K562 (cell line): ENCODE measurements around the gene RIC8B. TPM values are rescaled to one million over a fixed set of nuclear protein-coding genes. Genes with fewer than 3 reads are reported as not detected.

Experiments
- ARID3A ChIP-seq: IDR thresholded peaks from 2 replicates; pipeline ENCODE4 v1.6.1; 2012; ENCODE audit warnings: low read depth, low read length, improper control_type of control experiment, borderline replicate concordance
- BHLHE40 ChIP-seq: IDR thresholded peaks from 2 replicates; pipeline ENCODE4 v1.6.1; 2011; ENCODE audit warnings: low read length, improper control_type of control experiment
- DACH1 ChIP-seq: fragments of 450-650 bp; IDR thresholded peaks from 2 replicates; pipeline ENCODE4 v1.6.1; 2018; ENCODE audit not compliant: partially characterized antibody
- ESRRB ChIP-seq: fragments of 250-450 bp; sonication (Bioruptor Pico); IDR thresholded peaks from 2 replicates; pipeline ENCODE4 v1.5.0; 2020; ENCODE audit warnings: mild to moderate bottlenecking, moderate library complexity, borderline replicate concordance
- ETS2 ChIP-seq: IDR thresholded peaks from 2 replicates; pipeline ENCODE4 v1.6.1; 2016; ENCODE audit warnings: borderline replicate concordance, missing genetic modification characterization, mild to moderate bottlenecking, moderate library complexity, missing compliant biosample characterization; ENCODE audit not compliant: poor library complexity, severe bottlenecking
- FOXJ3 ChIP-seq: sonication (generic); formaldehyde crosslinking; IDR thresholded peaks from 2 replicates; pipeline ENCODE4 v1.4.0; 2020; ENCODE audit warnings: mild to moderate bottlenecking, missing genetic modification reagents
- GTF3C2 ChIP-seq: IDR thresholded peaks from 3 replicates; pipeline ENCODE4 v1.6.1; 2011; ENCODE audit warnings: borderline replicate concordance, mild to moderate bottlenecking, moderate library complexity; ENCODE audit not compliant: insufficient read length; ENCODE audit errors: extremely low read depth
- LEF1 ChIP-seq: fragments of 450-650 bp; IDR thresholded peaks from 2 replicates; pipeline ENCODE4 v1.6.1; 2016; ENCODE audit warnings: mild to moderate bottlenecking
- MEF2A ChIP-seq: IDR thresholded peaks from 2 replicates; pipeline ENCODE4 v1.6.1; 2011; ENCODE audit warnings: low read depth, mild to moderate bottlenecking, low read length, moderate library complexity; ENCODE audit not compliant: control insufficient read depth
- MEIS2 ChIP-seq: fragments of 450-650 bp; IDR thresholded peaks from 2 replicates; pipeline ENCODE4 v1.6.1; 2014; ENCODE audit warnings: mild to moderate bottlenecking; ENCODE audit not compliant: partially characterized antibody
- MYC ChIP-seq, 2 experiments: fragments of 250-450 bp in 1 of 2; sonication (Bioruptor Pico) in 1 of 2; IDR thresholded peaks; 2 replicates each; pipeline versions ENCODE4 v1.5.1 to v1.6.1; 2012 to 2021; ENCODE audit warnings: low read depth in 2 of 2, borderline replicate concordance in 1 of 2, improper control_type of control experiment in 1 of 2, low read length in 1 of 2, mild to moderate bottlenecking in 1 of 2, moderate library complexity in 1 of 2
- NCOA6 ChIP-seq: fragments of 450-650 bp; IDR thresholded peaks from 2 replicates; pipeline ENCODE4 v1.6.1; 2017; ENCODE audit warnings: mild to moderate bottlenecking
- NFIC ChIP-seq: fragments of 450-650 bp; IDR thresholded peaks from 2 replicates; pipeline ENCODE4 v1.6.1; 2017; ENCODE audit warnings: mild to moderate bottlenecking, inconsistent platforms
- NR1H2 ChIP-seq: sonication (generic); formaldehyde crosslinking; IDR thresholded peaks from 2 replicates; pipeline ENCODE4 v1.4.0; 2020; ENCODE audit warnings: mild to moderate bottlenecking, missing genetic modification reagents
- NR2C2 ChIP-seq, 2 experiments: fragments of 200-800 bp in 1 of 2; sonication (Bioruptor generic) in 1 of 2; sonication (generic) in 1 of 2; formaldehyde crosslinking in 1 of 2; IDR thresholded peaks; 2 replicates each; pipeline versions ENCODE4 v1.6.1 to v1.8.0; 2016 to 2022; ENCODE audit warnings: mild to moderate bottlenecking in 1 of 2, missing compliant biosample characterization in 1 of 2, missing genetic modification characterization in 1 of 2, missing genetic modification reagents in 1 of 2
- RBBP5 ChIP-seq: fragments of 200-600 bp; sonication (generic); IDR thresholded peaks from 2 replicates; pipeline ENCODE4 v1.6.1; 2012; ENCODE audit warnings: borderline replicate concordance, mild to moderate bottlenecking, low read length, control low read depth, inconsistent platforms; ENCODE audit not compliant: insufficient read depth, poor library complexity, severe bottlenecking
- SIN3A ChIP-seq, 2 experiments: fragments of 150-350 bp in 1 of 2; IDR thresholded peaks; 2 replicates each; pipeline ENCODE4 v1.6.1; 2011 to 2016; ENCODE audit warnings: borderline replicate concordance in 2 of 2, low read depth in 2 of 2, low read length in 2 of 2, mild to moderate bottlenecking in 2 of 2, moderate library complexity in 2 of 2; ENCODE audit not compliant: control insufficient read depth in 1 of 2
- SMARCE1 ChIP-seq: fragments of 450-650 bp; IDR thresholded peaks from 2 replicates; pipeline ENCODE4 v1.7.1; 2016; ENCODE audit warnings: mild to moderate bottlenecking
- XRCC4 ChIP-seq: IDR thresholded peaks from one replicate; pipeline ENCODE4 v1.6.1; 2011; ENCODE audit not compliant: insufficient read depth, insufficient read length; ENCODE audit errors: extremely low read depth
- ZNF184 ChIP-seq: sonication (generic); formaldehyde crosslinking; IDR thresholded peaks from 2 replicates; pipeline ENCODE4 v1.5.0; 2020; ENCODE audit warnings: missing genetic modification reagents
- ZNF444 ChIP-seq: fragments of 250-450 bp; sonication (Bioruptor Pico); IDR thresholded peaks from 2 replicates; pipeline ENCODE4 v1.4.0; 2020; ENCODE audit warnings: mild to moderate bottlenecking, moderate library complexity
- ZNF57 ChIP-seq: fragments of 450-650 bp; formaldehyde crosslinking; IDR thresholded peaks from 2 replicates; pipeline ENCODE4 v1.4.0; 2020; ENCODE audit warnings: mild to moderate bottlenecking, moderate library complexity
- ZNF717 ChIP-seq: fragments of 250-450 bp; sonication (Bioruptor Pico); IDR thresholded peaks from 2 replicates; pipeline ENCODE4 v1.5.0; 2021
- polyA plus RNA-seq, 8 experiments: library from polyadenylated mRNA; depleted of rRNA in 4 of 8; stranded (reverse) in 5 of 8; unstranded in 3 of 8; fragments of >200 nt; fragmentation: Nextera tagmentation in 2 of 8; fragmentation: Illumina TruSeq in 1 of 8; extraction: Ambion mirVana in 2 of 8; extraction: Trizol in 1 of 8; gene quantifications; 2 replicates each; pipeline versions ENCODE4 v1.2.1 to v1.2.3, GENCODE V29; 2011 to 2014; ENCODE audit warnings: inconsistent platforms in 1 of 8, missing spikeins in 1 of 8
- total RNA-seq, 7 experiments: library from RNA; depleted of rRNA in 6 of 7; stranded (reverse); fragments of >200 nt in 6 of 7; fragmentation: Illumina TruSeq in 2 of 7; extraction: Trizol in 2 of 7; gene quantifications; 2 replicates each; pipeline versions ENCODE4 v1.2.1 to v1.2.3, GENCODE V29; 2011 to 2021; ENCODE audit warnings: low replicate concordance in 1 of 7

Gene RIC8B
- total and polyA plus RNA-seq, 9 of the 15 experiments (the other 6 are each of a cell fraction or from before 2014, with no cell fraction given), result 0.92 to 8.1 (median 4.8) TPM

GRCh38 chr12:106774005-106774807 lies at the start of gene RIC8B (continued):
- TF ChIP-seq BHLHE40, result peak; percentile 20; the same call in 1 of the 2 replicates
- TF ChIP-seq ZNF444 (CRISPR knock-in tag), result no peak
- no peak for TF ChIP-seq XRCC4
- TF ChIP-seq MEIS2, result peak; percentile 74
- TF ChIP-seq LEF1, result no peak
- no peak for TF ChIP-seq NCOA6
- TF ChIP-seq NR2C2 (CRISPR knock-in tag; IDR thresholded peaks at IDR 0.05), result peak; percentile 96
- TF ChIP-seq NR2C2 (tag; IDR thresholded peaks at IDR 0.05), result peak; percentile 99
- 0 out of 2 replicates have a peak, but pooled peaks have one; percentile 33 for TF ChIP-seq SMARCE1
- TF ChIP-seq GTF3C2, result no peak
- no peak for TF ChIP-seq DACH1
- no peak for TF ChIP-seq FOXJ3 (CRISPR knock-in tag)
- no peak for TF ChIP-seq ZNF717 (CRISPR knock-in tag)
- no peak for TF ChIP-seq ZNF57
- TF ChIP-seq MYC (IDR thresholded peaks at IDR 0.05; ENCODE audit: low read depth, low read length), result peak; percentile 47
- no peak for TF ChIP-seq MYC (CRISPR knock-in tag; IDR thresholded peaks at IDR 0.05; ENCODE audit: borderline replicate concordance, low read depth)
- no peak for TF ChIP-seq ZNF184
- TF ChIP-seq NFIC, result peak; percentile 24; the same call in 1 of the 2 replicates
- TF ChIP-seq SIN3A (IDR thresholded peaks at IDR 0.05; ENCODE audit: borderline replicate concordance in 2 of 2, control insufficient read depth in 1 of 2, low read depth in 2 of 2, low read length in 2 of 2), result no peak
- no peak for TF ChIP-seq ARID3A
- no peak for TF ChIP-seq NR1H2 (CRISPR knock-in tag)
- peak; percentile 88 for TF ChIP-seq RBBP5
- no peak for TF ChIP-seq ESRRB (CRISPR knock-in tag)
- no peak for TF ChIP-seq ETS2
- no peak for TF ChIP-seq MEF2A
